Neural progenitor cell (in vitro differentiated cells): ENCODE measurements around the gene SLC52A3. TPM values are rescaled to one million over a fixed set of nuclear protein-coding genes. Genes with fewer than 3 reads are reported as not detected.

Experiments
- DNase-seq: peaks from one replicate; pipeline ENCODE4 v3.0.0-alpha.2; 2016; ENCODE audit warnings: low spot score
- H2AFZ ChIP-seq: fragments of 200-600 bp; sonication (generic); replicated peaks from 2 replicates; pipeline ENCODE4 v1.6.1; 2016; ENCODE audit warnings: antibody characterized with exemption
- H3F3A ChIP-seq: fragments of 200-600 bp; sonication (generic); 2 replicates; pipeline ENCODE4 v1.6.1; 2016; ENCODE audit warnings: antibody characterized with exemption, low read depth
- H3K27ac ChIP-seq: fragments of 200-600 bp; sonication (generic); 2 replicates; pipeline ENCODE4 v1.5.1; 2016; ENCODE audit warnings: mild to moderate bottlenecking
- H3K27me3 ChIP-seq: fragments of 200-600 bp; sonication (generic); 2 replicates; pipeline ENCODE4 v1.6.1; 2016; ENCODE audit warnings: mild to moderate bottlenecking, moderate library complexity
- H3K36me3 ChIP-seq: fragments of 200-600 bp; sonication (generic); 2 replicates; pipeline ENCODE4 v1.5.1; 2016
- H3K4me1 ChIP-seq: fragments of 200-600 bp; sonication (generic); 2 replicates; pipeline ENCODE4 v1.6.1; 2016; ENCODE audit warnings: mixed run types
- H3K4me2 ChIP-seq: fragments of 200-600 bp; sonication (generic); 2 replicates; pipeline ENCODE4 v1.6.1; 2016
- H3K4me3 ChIP-seq: fragments of 200-600 bp; sonication (generic); 2 replicates; pipeline ENCODE4 v1.5.1; 2016
- H3K79me2 ChIP-seq: fragments of 200-600 bp; sonication (generic); 2 replicates; pipeline ENCODE4 v1.6.1; 2016; ENCODE audit warnings: low read depth
- H3K9ac ChIP-seq: fragments of 200-600 bp; sonication (generic); 2 replicates; pipeline ENCODE4 v1.6.1; 2016
- H3K9me3 ChIP-seq: fragments of 200-600 bp; sonication (generic); 2 replicates; pipeline ENCODE4 v1.5.1; 2016; ENCODE audit warnings: low read depth
- H4K20me1 ChIP-seq: fragments of 200-600 bp; sonication (generic); 2 replicates; pipeline ENCODE4 v1.6.1; 2016; ENCODE audit warnings: low read depth
- H3K27ac Mint-ChIP-seq: 3 replicates; pipeline ENCODE4 v1.8.0; 2021; ENCODE audit warnings: mixed read lengths
- H3K27me3 Mint-ChIP-seq: 2 replicates; pipeline ENCODE4 v1.8.0; 2022; ENCODE audit warnings: low read depth, mild to moderate bottlenecking, inconsistent platforms, moderate library complexity, mixed read lengths; ENCODE audit not compliant: insufficient read depth
- H3K36me3 Mint-ChIP-seq: 3 replicates; pipeline ENCODE4 v1.8.0; 2021; ENCODE audit warnings: mixed read lengths
- H3K4me1 Mint-ChIP-seq: 3 replicates; pipeline ENCODE4 v1.8.0; 2021; ENCODE audit warnings: mixed read lengths
- H3K4me3 Mint-ChIP-seq: 3 replicates; pipeline ENCODE4 v1.8.0; 2021; ENCODE audit warnings: mild to moderate bottlenecking, moderate library complexity, mixed read lengths
- H3K9me3 Mint-ChIP-seq: 3 replicates; pipeline ENCODE4 v1.8.0; 2020; ENCODE audit warnings: mixed read lengths
- EZH2 ChIP-seq: fragments of 200-600 bp; sonication (generic); IDR thresholded peaks from 2 replicates; pipeline ENCODE4 v1.6.1; 2017; ENCODE audit warnings: antibody characterized with exemption, mild to moderate bottlenecking, moderate library complexity
- EZH2phosphoT487 ChIP-seq: fragments of 200-600 bp; sonication (generic); IDR thresholded peaks from 2 replicates; pipeline ENCODE4 v1.6.1; 2017; ENCODE audit warnings: antibody characterized with exemption
- total RNA-seq: library from RNA; depleted of rRNA; stranded (reverse); fragments of >200 nt; gene quantifications from 2 replicates; pipeline ENCODE4 v1.2.3, GENCODE V29; 2015; ENCODE audit warnings: low replicate concordance
- TF ChIP-seq, protein P1 (sequence below): fragments of 200-600 bp; sonication (generic); IDR thresholded peaks from 2 replicates; pipeline ENCODE4 v1.5.1; 2017; ENCODE audit warnings: antibody characterized with exemption, mild to moderate bottlenecking

The SLC52A3 gene
- total RNA-seq, 1 donor from 2014 or later = not detected

DNA sequence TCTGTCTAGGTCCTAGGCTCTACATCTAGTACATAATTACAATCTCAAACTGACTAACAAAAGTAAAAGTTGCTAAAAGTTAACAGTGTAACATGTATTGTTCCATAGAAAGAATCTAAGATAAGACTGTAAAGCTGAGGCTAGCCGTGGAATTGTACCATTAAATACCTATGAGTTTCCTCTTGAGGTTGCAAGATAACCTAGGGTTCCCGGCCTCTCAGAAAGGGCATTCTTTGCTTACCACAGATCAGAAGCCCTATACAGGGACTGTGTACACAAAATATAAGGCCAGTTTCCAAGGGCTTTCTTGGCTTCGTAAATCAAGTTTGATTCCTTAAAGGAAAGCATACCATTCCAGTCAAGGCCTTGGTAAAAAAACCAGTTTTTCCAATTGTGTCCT, 11.5 kb upstream of the SLC52A3 start:
- Histone ChIP-seq H3F3A (no peaks in the 10 kb centered on the region), H3K4me1 (no peaks in the 10 kb centered on the region), H3K79me2 (no peaks in the 10 kb centered on the region), H4K20me1 (no peaks in the 10 kb centered on the region), H3K27ac (no peak overlapping the region), H3K9ac (no peak overlapping the region), H3K27me3 (no peaks in the 10 kb centered on the region), H3K36me3 (no peaks in the 10 kb centered on the region), H3K4me3 (no peak overlapping the region), H2AFZ (no peak overlapping the region), H3K9me3 (no peaks in the 10 kb centered on the region), H3K4me2 (no peak overlapping the region)
- Mint-ChIP-seq H3K4me1 (no peaks in the 10 kb centered on the region), H3K36me3 (no peaks in the 10 kb centered on the region), H3K27me3 (peaks cover 7% of the 10 kb centered on the region), H3K4me3 (no peak overlapping the region), H3K9me3 (peaks cover 8% of the 10 kb centered on the region), H3K27ac (no peak overlapping the region)
- no peak for DNase-seq
- TF ChIP-seq EZH2phosphoT487 (no peak), EZH2 (no peak)
- TF ChIP-seq, protein P1, sequence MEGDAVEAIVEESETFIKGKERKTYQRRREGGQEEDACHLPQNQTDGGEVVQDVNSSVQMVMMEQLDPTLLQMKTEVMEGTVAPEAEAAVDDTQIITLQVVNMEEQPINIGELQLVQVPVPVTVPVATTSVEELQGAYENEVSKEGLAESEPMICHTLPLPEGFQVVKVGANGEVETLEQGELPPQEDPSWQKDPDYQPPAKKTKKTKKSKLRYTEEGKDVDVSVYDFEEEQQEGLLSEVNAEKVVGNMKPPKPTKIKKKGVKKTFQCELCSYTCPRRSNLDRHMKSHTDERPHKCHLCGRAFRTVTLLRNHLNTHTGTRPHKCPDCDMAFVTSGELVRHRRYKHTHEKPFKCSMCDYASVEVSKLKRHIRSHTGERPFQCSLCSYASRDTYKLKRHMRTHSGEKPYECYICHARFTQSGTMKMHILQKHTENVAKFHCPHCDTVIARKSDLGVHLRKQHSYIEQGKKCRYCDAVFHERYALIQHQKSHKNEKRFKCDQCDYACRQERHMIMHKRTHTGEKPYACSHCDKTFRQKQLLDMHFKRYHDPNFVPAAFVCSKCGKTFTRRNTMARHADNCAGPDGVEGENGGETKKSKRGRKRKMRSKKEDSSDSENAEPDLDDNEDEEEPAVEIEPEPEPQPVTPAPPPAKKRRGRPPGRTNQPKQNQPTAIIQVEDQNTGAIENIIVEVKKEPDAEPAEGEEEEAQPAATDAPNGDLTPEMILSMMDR = no peak

- no peaks in the 10 kb centered on the region for H3K9me3 Mint-ChIP-seq
- H3F3A ChIP-seq = no peaks in the 10 kb centered on the region
- no peak overlapping the region for H3K9ac ChIP-seq
- no peaks in the 10 kb centered on the region for H3K4me1 ChIP-seq
- H3K4me3 Mint-ChIP-seq = no peak overlapping the region
- no peak overlapping the region for H3K27ac Mint-ChIP-seq
- H3K4me2 ChIP-seq = no peak overlapping the region
- no peaks in the 10 kb centered on the region for H3K36me3 Mint-ChIP-seq
- H4K20me1 ChIP-seq = no peaks in the 10 kb centered on the region
- H3K36me3 ChIP-seq = no peaks in the 10 kb centered on the region
- H3K79me2 ChIP-seq = no peaks in the 10 kb centered on the region
- peaks cover 8% of the 10 kb centered on the region for H3K4me1 Mint-ChIP-seq
- no peak for DNase-seq
- H3K27me3 ChIP-seq = no peaks in the 10 kb centered on the region
- no peak overlapping the region for H3K4me3 ChIP-seq
- H3K27me3 Mint-ChIP-seq = peaks cover 4% of the 10 kb centered on the region
- TF ChIP-seq EZH2 (no peak), EZH2phosphoT487 (no peak)
- TF ChIP-seq, protein P1 = no peak
- peak overlapping the region; percentile 68 for H2AFZ ChIP-seq
- H3K9me3 ChIP-seq = no peaks in the 10 kb centered on the region
- H3K27ac ChIP-seq = no peak overlapping the region
Observed at GRCh38 chr20:776165-776564, 7.9 kb upstream of the SLC52A3 start.

DNA sequence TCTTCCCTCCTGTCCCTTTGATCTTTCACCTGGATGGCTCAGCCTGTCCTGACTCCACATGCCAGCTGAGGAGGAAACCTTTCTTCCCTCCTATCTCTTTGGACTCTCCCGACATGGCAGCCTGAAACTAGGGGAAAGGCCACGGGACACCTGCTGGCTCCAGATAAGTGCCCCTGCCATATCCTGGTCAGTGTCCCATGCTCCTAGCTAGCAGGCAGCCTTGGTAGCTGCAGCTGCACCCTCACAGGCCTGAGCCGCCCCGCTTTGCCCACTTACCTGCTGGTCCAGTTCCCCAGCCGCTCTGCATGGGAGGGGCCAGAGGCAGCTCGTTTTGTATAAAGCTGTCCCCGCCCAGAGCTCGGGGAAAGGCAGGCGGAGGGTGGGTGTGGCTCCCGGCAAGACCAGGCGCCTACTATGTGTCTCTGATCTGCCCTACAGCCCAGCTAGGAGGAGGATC, 7.4 kb upstream of the SLC52A3 start:
- Histone ChIP-seq H3K9me3 (no peaks in the 10 kb centered on the region), H3K4me3 (no peak overlapping the region), H3K27me3 (no peaks in the 10 kb centered on the region), H3K27ac (no peak overlapping the region), H3K9ac (no peak overlapping the region), H2AFZ (peak overlapping the region; percentile 68), H4K20me1 (no peaks in the 10 kb centered on the region), H3F3A (no peaks in the 10 kb centered on the region), H3K4me1 (no peaks in the 10 kb centered on the region), H3K4me2 (peak overlapping the region; percentile 49), H3K79me2 (no peaks in the 10 kb centered on the region), H3K36me3 (no peaks in the 10 kb centered on the region)
- TF ChIP-seq EZH2 (no peak), EZH2phosphoT487 (no peak)
- TF ChIP-seq, protein P1 = no peak
- H3K27ac Mint-ChIP-seq = no peak overlapping the region
- H3K4me1 Mint-ChIP-seq = peaks cover 8% of the 10 kb centered on the region
- H3K27me3 Mint-ChIP-seq = peaks cover 4% of the 10 kb centered on the region
- no peaks in the 10 kb centered on the region for H3K9me3 Mint-ChIP-seq
- no peaks in the 10 kb centered on the region for H3K36me3 Mint-ChIP-seq
- H3K4me3 Mint-ChIP-seq = no peak overlapping the region
- peak; percentile 31 for DNase-seq
